ENCODE measurements around the gene CHL1. TPM values are rescaled to one million over a fixed set of nuclear protein-coding genes. Genes with fewer than 3 reads are reported as not detected.

CHL1 gene
- total RNA-seq, 1 donor from 2014 or later = 35.5 TPM

GRCh38 chr3:249587-250262 lies 53.2 kb downstream of the CHL1 start:
- Mint-ChIP-seq H3K9me3 (ENCODE audit: unreplicated experiment) (no peaks in the 10 kb centered on the region), H3K4me3 (ENCODE audit: unreplicated experiment) (no peak overlapping the region), H3K27ac (ENCODE audit: unreplicated experiment) (no peak overlapping the region), H3K27me3 (ENCODE audit: unreplicated experiment) (no peaks in the 10 kb centered on the region), H3K36me3 (ENCODE audit: unreplicated experiment) (no peaks in the 10 kb centered on the region), H3K4me1 (ENCODE audit: low read depth, unreplicated experiment) (no peaks in the 10 kb centered on the region)
- TF ChIP-seq CTCF (IDR thresholded peaks at IDR 0.05; ENCODE audit: partially characterized antibody, unreplicated experiment) = no peak
- DNase-seq = no peak

GRCh38 chr3:256501-256900 lies 59.9 kb downstream of the CHL1 start:
- Mint-ChIP-seq H3K27ac (ENCODE audit: unreplicated experiment) (no peak overlapping the region), H3K9me3 (ENCODE audit: unreplicated experiment) (no peaks in the 10 kb centered on the region), H3K36me3 (ENCODE audit: unreplicated experiment) (no peaks in the 10 kb centered on the region), H3K4me3 (ENCODE audit: unreplicated experiment) (no peak overlapping the region), H3K27me3 (ENCODE audit: unreplicated experiment) (peaks cover 2% of the 10 kb centered on the region), H3K4me1 (ENCODE audit: low read depth, unreplicated experiment) (no peaks in the 10 kb centered on the region)
- TF ChIP-seq CTCF (IDR thresholded peaks at IDR 0.05; ENCODE audit: partially characterized antibody, unreplicated experiment) = no peak
- DNase-seq = no peak

- no peaks in the 10 kb centered on the region for H3K4me1 Mint-ChIP-seq (ENCODE audit: low read depth, unreplicated experiment)
- H3K36me3 Mint-ChIP-seq (ENCODE audit: unreplicated experiment) = no peaks in the 10 kb centered on the region
- no peak overlapping the region for H3K27ac Mint-ChIP-seq (ENCODE audit: unreplicated experiment)
- DNase-seq = no peak
- TF ChIP-seq CTCF (IDR thresholded peaks at IDR 0.05; ENCODE audit: partially characterized antibody, unreplicated experiment) = no peak
- no peak overlapping the region for H3K4me3 Mint-ChIP-seq (ENCODE audit: unreplicated experiment)
- H3K27me3 Mint-ChIP-seq (ENCODE audit: unreplicated experiment) = peaks cover 2% of the 10 kb centered on the region
- H3K9me3 Mint-ChIP-seq (ENCODE audit: unreplicated experiment) = no peaks in the 10 kb centered on the region
Observed at GRCh38 chr3:257826-258225, 61.3 kb downstream of the CHL1 start.

- Mint-ChIP-seq H3K36me3 (ENCODE audit: unreplicated experiment) (no peaks in the 10 kb centered on the region), H3K27ac (ENCODE audit: unreplicated experiment) (no peak overlapping the region), H3K4me1 (ENCODE audit: low read depth, unreplicated experiment) (no peaks in the 10 kb centered on the region), H3K9me3 (ENCODE audit: unreplicated experiment) (no peaks in the 10 kb centered on the region), H3K27me3 (ENCODE audit: unreplicated experiment) (peaks cover 2% of the 10 kb centered on the region), H3K4me3 (ENCODE audit: unreplicated experiment) (no peak overlapping the region)
- no peak for TF ChIP-seq CTCF (IDR thresholded peaks at IDR 0.05; ENCODE audit: partially characterized antibody, unreplicated experiment)
- DNase-seq = no peak
Observed at GRCh38 chr3:260898-261297, 64.3 kb downstream of the CHL1 start.

- Mint-ChIP-seq H3K9me3 (ENCODE audit: unreplicated experiment) (no peaks in the 10 kb centered on the region), H3K27me3 (ENCODE audit: unreplicated experiment) (no peaks in the 10 kb centered on the region), H3K27ac (ENCODE audit: unreplicated experiment) (no peak overlapping the region), H3K36me3 (ENCODE audit: unreplicated experiment) (no peaks in the 10 kb centered on the region), H3K4me3 (ENCODE audit: unreplicated experiment) (no peak overlapping the region), H3K4me1 (ENCODE audit: low read depth, unreplicated experiment) (no peaks in the 10 kb centered on the region)
- no peak for TF ChIP-seq CTCF (IDR thresholded peaks at IDR 0.05; ENCODE audit: partially characterized antibody, unreplicated experiment)
- DNase-seq = no peak
Observed at GRCh38 chr3:263393-263792, 66.8 kb downstream of the CHL1 start.

All from glutamatergic neuron (in vitro differentiated cells).